Measurements from ENCODE around the gene SOX13.

DNA sequence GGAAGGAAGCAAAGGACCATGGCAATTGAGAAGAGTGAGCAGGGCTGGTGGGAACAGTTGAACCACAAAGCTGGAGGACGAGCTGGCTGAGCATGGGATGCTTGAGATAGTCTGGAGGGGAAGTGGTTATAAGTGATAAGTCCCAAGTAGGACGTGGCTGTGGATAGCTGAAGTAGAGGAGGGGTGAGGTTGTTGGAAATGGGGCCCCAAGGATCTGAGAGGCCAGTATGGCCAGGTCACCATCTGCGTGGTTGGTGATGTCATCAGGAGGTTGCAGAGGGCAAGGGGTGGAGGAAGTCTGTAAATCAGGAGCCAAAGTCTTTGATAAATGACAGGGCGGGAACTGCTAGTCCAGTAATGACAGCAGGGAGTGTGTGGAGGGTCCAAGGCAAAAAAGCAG is 104.2 kb downstream of the SOX13 start:
- no peak for TF ChIP-seq EZH2 (IDR thresholded peaks at IDR 0.05)
- TF ChIP-seq, protein P1, sequence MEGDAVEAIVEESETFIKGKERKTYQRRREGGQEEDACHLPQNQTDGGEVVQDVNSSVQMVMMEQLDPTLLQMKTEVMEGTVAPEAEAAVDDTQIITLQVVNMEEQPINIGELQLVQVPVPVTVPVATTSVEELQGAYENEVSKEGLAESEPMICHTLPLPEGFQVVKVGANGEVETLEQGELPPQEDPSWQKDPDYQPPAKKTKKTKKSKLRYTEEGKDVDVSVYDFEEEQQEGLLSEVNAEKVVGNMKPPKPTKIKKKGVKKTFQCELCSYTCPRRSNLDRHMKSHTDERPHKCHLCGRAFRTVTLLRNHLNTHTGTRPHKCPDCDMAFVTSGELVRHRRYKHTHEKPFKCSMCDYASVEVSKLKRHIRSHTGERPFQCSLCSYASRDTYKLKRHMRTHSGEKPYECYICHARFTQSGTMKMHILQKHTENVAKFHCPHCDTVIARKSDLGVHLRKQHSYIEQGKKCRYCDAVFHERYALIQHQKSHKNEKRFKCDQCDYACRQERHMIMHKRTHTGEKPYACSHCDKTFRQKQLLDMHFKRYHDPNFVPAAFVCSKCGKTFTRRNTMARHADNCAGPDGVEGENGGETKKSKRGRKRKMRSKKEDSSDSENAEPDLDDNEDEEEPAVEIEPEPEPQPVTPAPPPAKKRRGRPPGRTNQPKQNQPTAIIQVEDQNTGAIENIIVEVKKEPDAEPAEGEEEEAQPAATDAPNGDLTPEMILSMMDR (IDR thresholded peaks at IDR 0.05 in 2 of 3, conservative IDR thresholded peaks at IDR 0.05 in 1 of 3; ENCODE audit: borderline replicate concordance in 1 of 3, insufficient read depth in 1 of 3, low read depth in 2 of 3, low read length in 2 of 3), result no peak
- no peak for TF ChIP-seq POLR2A (IDR thresholded peaks at IDR 0.05; ENCODE audit: borderline replicate concordance, extremely low read depth, insufficient read depth, insufficient read length)
- TF ChIP-seq YY1 (IDR thresholded peaks at IDR 0.05; ENCODE audit: extremely low read depth, insufficient replicate concordance, low read depth, low read length), result no peak
- no peak for TF ChIP-seq POLR2AphosphoS5 (IDR thresholded peaks at IDR 0.05; ENCODE audit: low read depth, low read length)
- TF ChIP-seq, protein P2, sequence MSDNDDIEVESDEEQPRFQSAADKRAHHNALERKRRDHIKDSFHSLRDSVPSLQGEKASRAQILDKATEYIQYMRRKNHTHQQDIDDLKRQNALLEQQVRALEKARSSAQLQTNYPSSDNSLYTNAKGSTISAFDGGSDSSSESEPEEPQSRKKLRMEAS (IDR thresholded peaks at IDR 0.05), result no peak
- TF ChIP-seq EZH2phosphoT487 (IDR thresholded peaks at IDR 0.05; ENCODE audit: borderline replicate concordance), result no peak
- no peak for TF ChIP-seq CEBPB (IDR thresholded peaks at IDR 0.05; ENCODE audit: low read depth)
- no peak for TF ChIP-seq ZNF274 (IDR thresholded peaks at IDR 0.05; ENCODE audit: low read depth, low read length)
